ENCODE measurements around the gene DENND1B. TPM values are rescaled to one million over a fixed set of nuclear protein-coding genes. Genes with fewer than 3 reads are reported as not detected.
"Not testable (repeated sequence)": the region's sequence is repeated elsewhere in the genome, so short reads cannot be mapped to it uniquely, and the experiment has no call there.

The DENND1B gene
- total RNA-seq, 2 experiments from 2014 or later: 22.5 to 27.9 TPM

DNA sequence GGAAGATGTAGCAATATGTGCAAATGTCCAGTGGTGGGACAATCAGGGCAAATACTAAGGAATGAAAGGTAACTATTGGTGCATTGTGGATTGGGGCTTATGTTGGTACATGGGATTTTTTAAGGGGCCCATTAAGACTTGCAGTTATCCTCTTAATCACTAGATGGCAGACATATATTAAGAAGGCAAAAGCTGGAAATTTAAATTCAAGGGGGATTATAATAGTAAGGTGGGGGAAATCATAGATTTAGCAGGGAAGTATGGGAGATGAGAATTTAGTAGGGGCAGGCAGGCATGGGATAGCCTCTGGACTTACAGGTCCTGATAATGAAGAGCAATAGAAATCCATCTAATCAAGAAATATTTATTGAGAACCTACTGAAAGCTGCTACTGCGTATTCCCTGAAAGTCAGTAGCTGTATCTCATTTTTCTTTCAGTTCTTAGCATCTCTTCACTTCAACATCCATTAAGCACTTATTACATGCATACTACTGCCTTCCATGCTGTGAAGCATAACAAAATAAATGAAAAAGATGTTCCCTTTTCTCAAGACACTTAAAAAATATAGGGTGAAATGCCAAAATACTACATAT lies 255.4 kb downstream of the DENND1B start:
- ATAC-seq: no peak
- Mint-ChIP-seq H3K27ac (no peak overlapping the region), H3K4me3 (no peak overlapping the region), H3K27me3 (ENCODE audit: low read depth) (no peaks in the 10 kb centered on the region), H3K4me1 (ENCODE audit: low read depth) (no peaks in the 10 kb centered on the region), H3K9me3 (ENCODE audit: insufficient read depth) (no peaks in the 10 kb centered on the region), H3K36me3 (ENCODE audit: low read depth) (no peaks in the 10 kb centered on the region)
- POLR2A ChIA-PET: no interaction called here
- CTCF ChIA-PET: interaction anchor here (0.6 to 4.4 kb wide), 12 partner anchors 10 to 407 kb away, joined by 3 to 40 read pairs (median 4); no protein-coding TSS in a partner anchor
- no peak for DNase-seq

DNA sequence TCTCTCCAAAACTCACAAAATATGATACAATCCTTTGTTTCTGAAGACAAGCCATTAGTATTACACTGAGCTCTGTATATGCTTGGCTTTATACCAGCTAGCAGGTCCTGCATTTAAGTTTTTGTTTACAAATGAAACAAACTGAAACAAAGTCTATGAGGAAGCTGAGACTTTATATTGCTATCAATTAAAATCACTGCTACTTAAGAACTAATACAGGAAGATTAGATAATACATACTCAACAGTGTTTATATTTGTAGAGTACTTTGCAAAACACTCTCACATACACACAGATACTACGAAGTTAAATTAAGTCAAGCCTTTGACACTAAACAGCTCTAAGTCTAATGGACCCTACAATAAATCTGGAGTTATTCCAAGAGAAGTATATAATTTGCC lies 259.9 kb downstream of the DENND1B start:
- ATAC-seq (no peak), DNase-seq (no peak)
- Mint-ChIP-seq H3K27me3 (ENCODE audit: low read depth) (no peaks in the 10 kb centered on the region), H3K36me3 (ENCODE audit: low read depth) (peaks cover 6% of the 10 kb centered on the region), H3K4me1 (ENCODE audit: low read depth) (no peaks in the 10 kb centered on the region), H3K9me3 (ENCODE audit: insufficient read depth) (no peaks in the 10 kb centered on the region), H3K4me3 (no peak overlapping the region), H3K27ac (no peak overlapping the region)
- ChIA-PET POLR2A (no interaction called here), CTCF (interaction anchor here (0.6 to 1.7 kb wide), 5 partner anchors 11 to 415 kb away, joined by 4 to 8 read pairs (median 4); no protein-coding TSS in a partner anchor)

- no peaks in the 10 kb centered on the region for H3K27me3 Mint-ChIP-seq (ENCODE audit: low read depth)
- H3K27ac Mint-ChIP-seq: no peak overlapping the region
- CTCF ChIA-PET: interaction anchor here (1.2 to 2.2 kb wide), 2 partner anchors 8 to 358 kb away, joined by 4 to 10 read pairs; no protein-coding TSS in a partner anchor
Observed at GRCh38 chr1:197510691-197511378, 264.4 kb downstream of the DENND1B start.

DNA sequence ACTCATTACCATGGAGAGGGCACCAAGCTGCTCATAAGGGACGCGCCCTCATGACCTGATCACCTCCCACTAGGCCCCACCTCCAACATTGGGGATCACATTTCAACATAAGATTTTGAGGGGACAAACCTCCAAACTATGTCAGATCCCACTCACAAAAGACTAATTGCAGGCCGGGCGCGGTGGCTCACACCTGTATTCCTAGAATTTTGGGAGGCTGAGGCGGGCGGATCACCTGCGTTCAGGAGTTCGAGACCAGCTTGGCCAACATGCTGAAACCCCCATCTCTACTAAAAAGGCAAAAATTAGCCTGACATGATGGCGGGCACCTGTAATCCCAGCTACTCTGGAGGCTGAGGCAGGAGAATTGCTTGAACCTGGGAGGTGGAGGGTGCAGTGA lies 278.6 kb downstream of the DENND1B start:
- no peak overlapping the region for H3K27ac Mint-ChIP-seq
- no peaks in the 10 kb centered on the region for H3K36me3 Mint-ChIP-seq (ENCODE audit: low read depth)
- CTCF ChIA-PET: no interaction called here
- POLR2A ChIA-PET: no interaction called here
- H3K27me3 Mint-ChIP-seq (ENCODE audit: low read depth): peaks cover 15% of the 10 kb centered on the region
- H3K9me3 Mint-ChIP-seq (ENCODE audit: insufficient read depth): no peaks in the 10 kb centered on the region
- H3K4me1 Mint-ChIP-seq (ENCODE audit: low read depth): no peaks in the 10 kb centered on the region
- ATAC-seq (no peak), DNase-seq (no peak)
- no peak overlapping the region for H3K4me3 Mint-ChIP-seq

More at GRCh38 chr1:197510691-197511378, 264.4 kb downstream of the DENND1B start:
- H3K9me3 Mint-ChIP-seq (ENCODE audit: insufficient read depth): no peaks in the 10 kb centered on the region
- H3K36me3 Mint-ChIP-seq (ENCODE audit: low read depth): peaks cover 11% of the 10 kb centered on the region
- ATAC-seq: no peak
- H3K4me3 Mint-ChIP-seq: no peak overlapping the region
- no peaks in the 10 kb centered on the region for H3K4me1 Mint-ChIP-seq (ENCODE audit: low read depth)
- POLR2A ChIA-PET: no interaction called here
- no peak for DNase-seq

GRCh38 chr1:197491505-197491904 lies 283.8 kb downstream of the DENND1B start:
- CTCF ChIA-PET; H3K27me3 Mint-ChIP-seq (ENCODE audit: low read depth); ATAC-seq; H3K9me3 Mint-ChIP-seq (ENCODE audit: insufficient read depth); POLR2A ChIA-PET; H3K4me3 Mint-ChIP-seq; H3K27ac Mint-ChIP-seq; H3K4me1 Mint-ChIP-seq (ENCODE audit: low read depth); DNase-seq; H3K36me3 Mint-ChIP-seq (ENCODE audit: low read depth): not testable (repeated sequence)

DNA sequence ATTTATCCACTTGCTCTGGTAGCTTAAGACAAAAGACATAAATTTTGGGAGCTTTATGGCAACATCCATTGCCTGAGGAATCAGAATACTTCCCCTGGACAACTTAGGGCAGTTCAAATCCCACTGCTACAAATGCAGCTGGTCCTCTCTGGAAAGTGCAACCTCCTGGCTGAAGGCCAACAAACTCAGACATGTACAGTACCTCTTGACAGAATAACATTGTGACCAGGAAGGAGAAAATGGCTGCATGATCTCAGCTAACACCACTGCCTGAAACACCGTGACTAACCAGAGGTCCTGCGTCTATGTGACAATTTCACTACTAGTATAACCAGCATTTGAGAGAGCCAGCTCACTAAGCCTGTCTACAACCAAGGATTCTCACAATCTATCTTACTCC lies 288.3 kb downstream of the DENND1B start:
- POLR2A ChIA-PET: no interaction called here
- no peaks in the 10 kb centered on the region for H3K36me3 Mint-ChIP-seq (ENCODE audit: low read depth)
- peaks cover 1% of the 10 kb centered on the region for H3K4me1 Mint-ChIP-seq (ENCODE audit: low read depth)
- CTCF ChIA-PET: interaction anchor here (1.0 kb wide), 1 partner anchor 32 kb away, joined by 3 read pairs; no protein-coding TSS in a partner anchor
- no peaks in the 10 kb centered on the region for H3K9me3 Mint-ChIP-seq (ENCODE audit: insufficient read depth)
- no peak for DNase-seq
- H3K27me3 Mint-ChIP-seq (ENCODE audit: low read depth): peaks cover 1% of the 10 kb centered on the region
- no peak overlapping the region for H3K27ac Mint-ChIP-seq
- no peak for ATAC-seq
- no peak overlapping the region for H3K4me3 Mint-ChIP-seq

DNA sequence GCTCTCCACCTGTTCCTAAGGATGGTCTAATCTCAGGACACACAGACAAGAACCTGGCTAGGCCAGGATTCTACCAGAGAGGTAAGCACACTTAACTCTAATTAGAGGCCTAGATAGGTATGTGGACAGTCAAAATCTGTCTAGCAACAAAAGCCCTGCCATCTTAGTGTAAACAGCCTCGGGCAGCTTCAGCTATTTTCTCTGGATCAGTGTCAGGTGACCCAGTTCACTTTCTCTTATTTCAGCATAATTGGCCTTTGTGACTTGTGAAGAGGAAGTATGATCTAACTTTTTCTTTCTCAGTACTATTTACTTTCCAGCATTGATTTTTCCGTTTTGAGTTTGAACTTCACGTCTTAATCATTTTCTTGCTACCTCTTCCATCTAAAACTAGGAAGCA lies 289.5 kb downstream of the DENND1B start:
- Mint-ChIP-seq H3K4me1 (ENCODE audit: low read depth) (peaks cover 13% of the 10 kb centered on the region), H3K4me3 (no peak overlapping the region), H3K27me3 (ENCODE audit: low read depth) (peaks cover 1% of the 10 kb centered on the region), H3K27ac (no peak overlapping the region), H3K9me3 (ENCODE audit: insufficient read depth) (no peaks in the 10 kb centered on the region), H3K36me3 (ENCODE audit: low read depth) (no peaks in the 10 kb centered on the region)
- no peak for DNase-seq
- CTCF ChIA-PET: no interaction called here
- POLR2A ChIA-PET: no interaction called here
- no peak for ATAC-seq

DNA sequence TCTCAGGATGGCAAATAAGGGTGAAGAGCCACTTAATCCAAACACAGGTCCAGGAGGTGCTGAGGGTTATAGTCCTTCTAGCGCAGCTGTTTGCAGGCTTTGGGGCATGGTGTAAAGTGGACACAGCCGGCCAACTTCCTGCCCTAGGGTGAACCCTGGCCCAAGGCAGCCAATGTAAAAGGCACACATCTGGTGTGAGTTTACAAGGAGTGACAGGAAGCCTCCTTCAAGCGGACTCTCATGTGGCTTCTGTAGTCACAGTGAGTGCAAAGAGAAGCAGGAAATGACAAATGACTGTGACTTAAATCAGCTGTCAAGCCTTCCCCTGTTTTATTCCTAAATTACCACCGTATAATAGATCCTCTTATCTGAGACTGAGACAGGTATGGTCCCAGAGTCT lies 294.2 kb downstream of the DENND1B start:
- DNase-seq: peak; percentile 66
- CTCF ChIA-PET: no interaction called here
- Mint-ChIP-seq H3K27ac (peak overlapping the region; percentile 84), H3K27me3 (ENCODE audit: low read depth) (peaks cover 8% of the 10 kb centered on the region), H3K9me3 (ENCODE audit: insufficient read depth) (no peaks in the 10 kb centered on the region), H3K36me3 (ENCODE audit: low read depth) (no peaks in the 10 kb centered on the region), H3K4me3 (peak overlapping the region; percentile 53), H3K4me1 (ENCODE audit: low read depth) (peaks cover 13% of the 10 kb centered on the region)
- POLR2A ChIA-PET: no interaction called here
- ATAC-seq: peak; percentile 95

GRCh38 chr1:197480446-197480845 lies 294.8 kb downstream of the DENND1B start:
- POLR2A ChIA-PET: no interaction called here
- no peak overlapping the region for H3K4me3 Mint-ChIP-seq
- no peaks in the 10 kb centered on the region for H3K36me3 Mint-ChIP-seq (ENCODE audit: low read depth)
- no peaks in the 10 kb centered on the region for H3K9me3 Mint-ChIP-seq (ENCODE audit: insufficient read depth)
- peaks cover 13% of the 10 kb centered on the region for H3K4me1 Mint-ChIP-seq (ENCODE audit: low read depth)
- no peak for ATAC-seq
- DNase-seq: no peak
- H3K27me3 Mint-ChIP-seq (ENCODE audit: low read depth): peaks cover 8% of the 10 kb centered on the region
- CTCF ChIA-PET: no interaction called here
- H3K27ac Mint-ChIP-seq: no peak overlapping the region

DNA sequence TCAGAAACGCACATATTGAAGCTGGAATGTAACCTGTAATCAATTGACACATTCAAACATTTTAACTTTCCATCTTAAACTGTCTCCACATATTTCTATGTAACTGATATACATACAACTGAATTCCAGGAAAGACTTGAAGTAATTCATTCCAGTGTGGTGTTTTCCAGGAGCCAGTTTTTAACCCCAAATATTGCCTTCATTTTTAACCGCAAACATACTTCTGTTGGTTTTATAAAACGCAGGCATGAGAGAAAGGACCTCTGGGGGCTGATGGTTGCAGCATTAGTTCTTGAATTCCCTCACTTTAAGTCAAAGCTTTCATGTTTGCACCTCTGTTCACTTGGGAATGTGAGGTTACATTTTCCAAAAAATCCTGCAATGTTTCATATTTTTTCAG lies 303.1 kb downstream of the DENND1B start:
- Mint-ChIP-seq H3K4me1 (ENCODE audit: low read depth) (no peaks in the 10 kb centered on the region), H3K36me3 (ENCODE audit: low read depth) (no peaks in the 10 kb centered on the region), H3K9me3 (ENCODE audit: insufficient read depth) (no peaks in the 10 kb centered on the region), H3K27ac (no peak overlapping the region), H3K4me3 (no peak overlapping the region), H3K27me3 (ENCODE audit: low read depth) (peaks cover 2% of the 10 kb centered on the region)
- POLR2A ChIA-PET: no interaction called here
- CTCF ChIA-PET: no interaction called here
- DNase-seq: no peak
- ATAC-seq: no peak

DNA sequence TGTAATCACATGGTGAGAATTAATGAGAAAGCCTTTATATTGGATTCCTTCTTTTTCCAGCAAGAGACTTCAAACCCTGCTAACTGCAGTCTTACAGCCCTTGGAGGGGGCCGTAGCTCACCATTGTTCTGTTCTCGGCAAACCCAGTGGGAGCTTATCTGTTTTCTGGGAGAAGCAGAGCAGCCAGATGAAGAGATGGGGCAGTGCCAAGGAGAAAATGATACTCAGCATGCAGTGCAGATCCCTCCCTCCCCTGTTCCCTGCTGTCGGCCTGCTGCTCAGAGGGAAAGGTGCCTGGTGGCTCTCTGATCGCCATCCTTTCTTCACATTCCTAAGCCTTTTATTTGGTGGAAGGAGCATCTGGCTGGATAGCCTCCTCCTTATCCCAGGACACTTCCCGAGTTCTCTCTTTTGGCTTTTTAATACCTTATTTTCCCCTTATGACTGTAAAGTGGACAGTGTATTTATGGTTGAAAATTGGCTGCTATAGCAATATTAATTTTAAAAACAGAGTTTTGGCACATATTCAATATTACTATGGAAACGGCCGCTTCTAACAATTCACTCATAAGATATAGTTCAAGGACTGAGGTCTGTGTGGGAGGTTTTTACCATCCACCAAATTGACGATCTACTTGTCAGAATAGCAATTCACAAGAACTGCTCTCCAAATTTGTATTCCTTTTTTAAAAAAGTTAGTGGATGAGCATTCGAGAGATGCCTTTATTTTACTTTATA lies 303.9 kb downstream of the DENND1B start:
- Mint-ChIP-seq H3K4me1 (ENCODE audit: low read depth) (no peaks in the 10 kb centered on the region), H3K27me3 (ENCODE audit: low read depth) (peaks cover 2% of the 10 kb centered on the region), H3K4me3 (no peak overlapping the region), H3K36me3 (ENCODE audit: low read depth) (no peaks in the 10 kb centered on the region), H3K27ac (no peak overlapping the region), H3K9me3 (ENCODE audit: insufficient read depth) (no peaks in the 10 kb centered on the region)
- no peak for DNase-seq
- ChIA-PET CTCF (interaction anchor here (1.3 kb wide), 1 partner anchor 49 kb away, joined by 4 read pairs; no protein-coding TSS in a partner anchor), POLR2A (no interaction called here)
- ATAC-seq: no peak

- no peak for DNase-seq
- H3K4me1 Mint-ChIP-seq (ENCODE audit: low read depth): no peaks in the 10 kb centered on the region
- H3K27ac Mint-ChIP-seq: no peak overlapping the region
- no peak for ATAC-seq
- no peaks in the 10 kb centered on the region for H3K36me3 Mint-ChIP-seq (ENCODE audit: low read depth)
- H3K9me3 Mint-ChIP-seq (ENCODE audit: insufficient read depth): no peaks in the 10 kb centered on the region
- POLR2A ChIA-PET: no interaction called here
- H3K27me3 Mint-ChIP-seq (ENCODE audit: low read depth): peaks cover 2% of the 10 kb centered on the region
- no peak overlapping the region for H3K4me3 Mint-ChIP-seq
- CTCF ChIA-PET: interaction anchor here (1.3 kb wide), 1 partner anchor 50 kb away, joined by 4 read pairs; no protein-coding TSS in a partner anchor
Observed at GRCh38 chr1:197470330-197470729, 304.9 kb downstream of the DENND1B start.

Measured in activated CD8-positive, alpha-beta T cell treated with anti-CD3 and anti-CD28 coated beads, Interleukin-2, amount 10 ng/mL, durations not matched to agents 7 days and 5 days (primary cell).